HL-60 (cell line): Measurements from ENCODE around the gene CACNA1C.

Source experiments
- DNase-seq, 2 experiments: peaks; one replicate each; pipeline ENCODE4 v3.0.0-alpha.2; 2010 to 2020; ENCODE audit warnings: low read depth in 1 of 2, low spot score in 1 of 2
- H3K27ac ChIP-seq: fragments of 250-450 bp; sonication (Bioruptor Pico); replicated peaks from 2 replicates; pipeline ENCODE4 v1.5.1; 2020; ENCODE audit warnings: mild to moderate bottlenecking, moderate library complexity
- H3K27me3 ChIP-seq: fragments of 250-450 bp; sonication (Bioruptor Pico); 2 replicates; pipeline ENCODE4 v1.5.1; 2021; ENCODE audit warnings: mild to moderate bottlenecking, moderate library complexity; ENCODE audit not compliant: insufficient read depth, poor library complexity, severe bottlenecking
- H3K4me3 ChIP-seq: replicated peaks from 2 replicates; pipeline ENCODE4 v1.5.1; 2011; ENCODE audit warnings: mild to moderate bottlenecking, control low read depth, low read length; ENCODE audit not compliant: insufficient read depth
- GABPA ChIP-seq: IDR thresholded peaks from 2 replicates; pipeline ENCODE4 v1.6.1; 2012; ENCODE audit warnings: low read depth
- POLR2AphosphoS5 ChIP-seq: IDR thresholded peaks from 2 replicates; pipeline ENCODE4 v1.6.1; 2012; ENCODE audit warnings: low read depth
- SPI1 ChIP-seq: IDR thresholded peaks from 2 replicates; pipeline ENCODE4 v1.6.1; 2012; ENCODE audit warnings: low read depth, mild to moderate bottlenecking, borderline replicate concordance
- TF ChIP-seq, protein P1 (sequence below): IDR thresholded peaks from 2 replicates; pipeline ENCODE4 v1.6.1; 2012; ENCODE audit warnings: low read depth; ENCODE audit not compliant: insufficient replicate concordance
- TF ChIP-seq, protein P2 (sequence below): IDR thresholded peaks from one replicate; pipeline ENCODE4 v1.5.1; 2011; ENCODE audit warnings: low read length, control low read depth, inconsistent platforms; ENCODE audit not compliant: insufficient read depth

Gene CACNA1C

DNA sequence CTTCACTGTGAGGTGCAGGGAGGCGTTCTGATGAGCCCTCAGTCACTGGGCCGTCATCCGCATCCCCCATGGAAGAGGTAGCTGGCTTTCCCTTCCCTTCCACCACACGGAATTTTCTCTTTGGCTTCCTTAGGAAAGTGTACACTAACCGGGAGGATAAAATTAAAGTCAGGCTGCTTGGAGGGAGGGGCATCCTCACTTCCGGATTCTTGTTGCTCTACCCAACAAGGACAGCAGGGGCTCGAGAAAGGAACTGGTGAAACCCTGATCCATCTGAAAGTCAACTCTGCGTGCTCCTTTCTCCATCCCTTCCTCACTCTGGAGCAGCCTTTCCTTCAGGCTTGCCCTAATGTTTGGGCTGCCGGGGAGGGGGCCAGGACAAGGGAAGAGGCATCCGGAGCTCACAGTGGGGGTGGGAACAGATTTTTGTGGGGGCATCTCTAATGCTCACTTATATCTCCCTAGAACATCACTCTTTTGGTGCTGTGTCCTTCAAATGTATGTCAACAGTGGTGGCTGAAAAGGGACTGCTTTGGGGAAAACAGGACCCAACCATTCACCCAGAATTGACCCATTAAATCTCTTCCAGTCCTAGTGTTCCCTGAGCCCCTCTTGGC, 640.6 kb downstream of the CACNA1C start:
- peak in 1 of 2 experiments; percentile 58 for DNase-seq
- Histone ChIP-seq H3K27ac (no peak overlapping the region), H3K27me3 (no peaks in the 10 kb centered on the region), H3K4me3 (no peak overlapping the region)
- TF ChIP-seq SPI1 (peak; percentile 73; the same call in 1 of the 2 replicates), GABPA (no peak), POLR2AphosphoS5 (no peak)
- TF ChIP-seq, protein P1, sequence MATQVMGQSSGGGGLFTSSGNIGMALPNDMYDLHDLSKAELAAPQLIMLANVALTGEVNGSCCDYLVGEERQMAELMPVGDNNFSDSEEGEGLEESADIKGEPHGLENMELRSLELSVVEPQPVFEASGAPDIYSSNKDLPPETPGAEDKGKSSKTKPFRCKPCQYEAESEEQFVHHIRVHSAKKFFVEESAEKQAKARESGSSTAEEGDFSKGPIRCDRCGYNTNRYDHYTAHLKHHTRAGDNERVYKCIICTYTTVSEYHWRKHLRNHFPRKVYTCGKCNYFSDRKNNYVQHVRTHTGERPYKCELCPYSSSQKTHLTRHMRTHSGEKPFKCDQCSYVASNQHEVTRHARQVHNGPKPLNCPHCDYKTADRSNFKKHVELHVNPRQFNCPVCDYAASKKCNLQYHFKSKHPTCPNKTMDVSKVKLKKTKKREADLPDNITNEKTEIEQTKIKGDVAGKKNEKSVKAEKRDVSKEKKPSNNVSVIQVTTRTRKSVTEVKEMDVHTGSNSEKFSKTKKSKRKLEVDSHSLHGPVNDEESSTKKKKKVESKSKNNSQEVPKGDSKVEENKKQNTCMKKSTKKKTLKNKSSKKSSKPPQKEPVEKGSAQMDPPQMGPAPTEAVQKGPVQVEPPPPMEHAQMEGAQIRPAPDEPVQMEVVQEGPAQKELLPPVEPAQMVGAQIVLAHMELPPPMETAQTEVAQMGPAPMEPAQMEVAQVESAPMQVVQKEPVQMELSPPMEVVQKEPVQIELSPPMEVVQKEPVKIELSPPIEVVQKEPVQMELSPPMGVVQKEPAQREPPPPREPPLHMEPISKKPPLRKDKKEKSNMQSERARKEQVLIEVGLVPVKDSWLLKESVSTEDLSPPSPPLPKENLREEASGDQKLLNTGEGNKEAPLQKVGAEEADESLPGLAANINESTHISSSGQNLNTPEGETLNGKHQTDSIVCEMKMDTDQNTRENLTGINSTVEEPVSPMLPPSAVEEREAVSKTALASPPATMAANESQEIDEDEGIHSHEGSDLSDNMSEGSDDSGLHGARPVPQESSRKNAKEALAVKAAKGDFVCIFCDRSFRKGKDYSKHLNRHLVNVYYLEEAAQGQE, result no peak
- TF ChIP-seq, protein P2, sequence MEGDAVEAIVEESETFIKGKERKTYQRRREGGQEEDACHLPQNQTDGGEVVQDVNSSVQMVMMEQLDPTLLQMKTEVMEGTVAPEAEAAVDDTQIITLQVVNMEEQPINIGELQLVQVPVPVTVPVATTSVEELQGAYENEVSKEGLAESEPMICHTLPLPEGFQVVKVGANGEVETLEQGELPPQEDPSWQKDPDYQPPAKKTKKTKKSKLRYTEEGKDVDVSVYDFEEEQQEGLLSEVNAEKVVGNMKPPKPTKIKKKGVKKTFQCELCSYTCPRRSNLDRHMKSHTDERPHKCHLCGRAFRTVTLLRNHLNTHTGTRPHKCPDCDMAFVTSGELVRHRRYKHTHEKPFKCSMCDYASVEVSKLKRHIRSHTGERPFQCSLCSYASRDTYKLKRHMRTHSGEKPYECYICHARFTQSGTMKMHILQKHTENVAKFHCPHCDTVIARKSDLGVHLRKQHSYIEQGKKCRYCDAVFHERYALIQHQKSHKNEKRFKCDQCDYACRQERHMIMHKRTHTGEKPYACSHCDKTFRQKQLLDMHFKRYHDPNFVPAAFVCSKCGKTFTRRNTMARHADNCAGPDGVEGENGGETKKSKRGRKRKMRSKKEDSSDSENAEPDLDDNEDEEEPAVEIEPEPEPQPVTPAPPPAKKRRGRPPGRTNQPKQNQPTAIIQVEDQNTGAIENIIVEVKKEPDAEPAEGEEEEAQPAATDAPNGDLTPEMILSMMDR, result no peak

DNA sequence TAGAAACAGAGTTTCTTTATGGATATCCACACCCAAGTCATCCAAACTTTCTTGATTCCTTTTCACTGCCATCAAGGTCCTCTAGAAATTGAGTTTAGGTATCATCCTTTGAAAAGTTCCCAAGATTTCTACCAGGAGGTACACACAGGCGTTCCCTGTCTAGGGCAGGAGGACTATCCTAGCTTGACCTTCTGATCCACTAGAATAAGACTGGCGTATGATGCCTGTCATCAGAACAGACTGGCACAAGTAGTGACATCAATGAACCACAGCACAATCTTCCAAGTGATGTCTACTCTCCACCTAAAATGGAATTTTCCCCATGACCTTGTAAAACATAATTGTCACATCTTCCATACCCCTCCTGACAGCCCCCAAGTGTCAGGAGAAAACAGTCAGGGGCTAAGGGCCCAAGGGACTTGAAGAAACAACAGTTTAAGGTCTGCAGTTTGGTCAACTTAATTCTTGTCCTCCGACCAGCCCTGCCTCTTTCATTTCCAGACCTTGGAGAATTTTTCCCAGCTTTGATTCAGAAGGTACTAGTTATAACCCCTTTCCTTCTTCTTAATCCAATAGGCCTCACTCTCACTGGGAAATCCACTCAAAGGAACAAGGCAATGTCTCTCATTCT, 641.3 kb downstream of the CACNA1C start:
- Histone ChIP-seq H3K27me3 (no peaks in the 10 kb centered on the region), H3K27ac (no peak overlapping the region)
- TF ChIP-seq POLR2AphosphoS5 (no peak), SPI1 (no peak), GABPA (no peak)
- TF ChIP-seq, protein P2, result no peak
- TF ChIP-seq, protein P1, result no peak

DNA sequence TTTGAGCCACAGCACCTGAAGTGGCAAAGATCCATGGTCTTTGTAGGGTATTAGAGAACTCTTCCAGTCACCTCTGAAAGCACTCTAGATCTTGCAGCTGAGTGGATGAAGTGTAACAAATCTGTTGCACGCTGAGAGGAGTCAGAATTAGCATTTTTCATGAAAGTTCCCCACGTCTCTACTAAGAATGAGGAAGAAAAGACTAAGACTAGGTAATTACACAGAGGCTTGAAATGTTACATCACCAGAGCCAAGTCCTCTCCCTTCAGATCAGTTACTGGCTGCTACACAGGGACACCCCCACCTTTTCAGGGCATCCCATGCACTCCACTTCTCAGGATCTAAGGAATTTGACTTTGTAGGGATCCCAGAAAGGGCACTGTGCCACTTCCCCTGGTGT, 643.3 kb downstream of the CACNA1C start:
- Histone ChIP-seq H3K4me3 (no peak overlapping the region), H3K27me3 (no peaks in the 10 kb centered on the region), H3K27ac (no peak overlapping the region)
- TF ChIP-seq GABPA, result no peak
- TF ChIP-seq, protein P2, result no peak
- TF ChIP-seq, protein P1, result no peak
- TF ChIP-seq POLR2AphosphoS5, result no peak
- TF ChIP-seq SPI1, result no peak
- peak in 1 of 2 experiments; percentile 48 for DNase-seq

More for the DNA sequence above, 641.3 kb downstream of the CACNA1C start:
- DNase-seq, result no peak
- no peak overlapping the region for H3K4me3 ChIP-seq
